NCI-H526 (cell line): ENCODE results near the gene BCORL1.

ENCODE experiments used
- DNase-seq, 2 experiments: peaks; one replicate each; lab custom pipeline; 2025; lab: John Stamatoyannopoulos, UW

BCORL1 gene, protein sequence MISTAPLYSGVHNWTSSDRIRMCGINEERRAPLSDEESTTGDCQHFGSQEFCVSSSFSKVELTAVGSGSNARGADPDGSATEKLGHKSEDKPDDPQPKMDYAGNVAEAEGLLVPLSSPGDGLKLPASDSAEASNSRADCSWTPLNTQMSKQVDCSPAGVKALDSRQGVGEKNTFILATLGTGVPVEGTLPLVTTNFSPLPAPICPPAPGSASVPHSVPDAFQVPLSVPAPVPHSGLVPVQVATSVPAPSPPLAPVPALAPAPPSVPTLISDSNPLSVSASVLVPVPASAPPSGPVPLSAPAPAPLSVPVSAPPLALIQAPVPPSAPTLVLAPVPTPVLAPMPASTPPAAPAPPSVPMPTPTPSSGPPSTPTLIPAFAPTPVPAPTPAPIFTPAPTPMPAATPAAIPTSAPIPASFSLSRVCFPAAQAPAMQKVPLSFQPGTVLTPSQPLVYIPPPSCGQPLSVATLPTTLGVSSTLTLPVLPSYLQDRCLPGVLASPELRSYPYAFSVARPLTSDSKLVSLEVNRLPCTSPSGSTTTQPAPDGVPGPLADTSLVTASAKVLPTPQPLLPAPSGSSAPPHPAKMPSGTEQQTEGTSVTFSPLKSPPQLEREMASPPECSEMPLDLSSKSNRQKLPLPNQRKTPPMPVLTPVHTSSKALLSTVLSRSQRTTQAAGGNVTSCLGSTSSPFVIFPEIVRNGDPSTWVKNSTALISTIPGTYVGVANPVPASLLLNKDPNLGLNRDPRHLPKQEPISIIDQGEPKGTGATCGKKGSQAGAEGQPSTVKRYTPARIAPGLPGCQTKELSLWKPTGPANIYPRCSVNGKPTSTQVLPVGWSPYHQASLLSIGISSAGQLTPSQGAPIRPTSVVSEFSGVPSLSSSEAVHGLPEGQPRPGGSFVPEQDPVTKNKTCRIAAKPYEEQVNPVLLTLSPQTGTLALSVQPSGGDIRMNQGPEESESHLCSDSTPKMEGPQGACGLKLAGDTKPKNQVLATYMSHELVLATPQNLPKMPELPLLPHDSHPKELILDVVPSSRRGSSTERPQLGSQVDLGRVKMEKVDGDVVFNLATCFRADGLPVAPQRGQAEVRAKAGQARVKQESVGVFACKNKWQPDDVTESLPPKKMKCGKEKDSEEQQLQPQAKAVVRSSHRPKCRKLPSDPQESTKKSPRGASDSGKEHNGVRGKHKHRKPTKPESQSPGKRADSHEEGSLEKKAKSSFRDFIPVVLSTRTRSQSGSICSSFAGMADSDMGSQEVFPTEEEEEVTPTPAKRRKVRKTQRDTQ (N-terminal part only)

DNA sequence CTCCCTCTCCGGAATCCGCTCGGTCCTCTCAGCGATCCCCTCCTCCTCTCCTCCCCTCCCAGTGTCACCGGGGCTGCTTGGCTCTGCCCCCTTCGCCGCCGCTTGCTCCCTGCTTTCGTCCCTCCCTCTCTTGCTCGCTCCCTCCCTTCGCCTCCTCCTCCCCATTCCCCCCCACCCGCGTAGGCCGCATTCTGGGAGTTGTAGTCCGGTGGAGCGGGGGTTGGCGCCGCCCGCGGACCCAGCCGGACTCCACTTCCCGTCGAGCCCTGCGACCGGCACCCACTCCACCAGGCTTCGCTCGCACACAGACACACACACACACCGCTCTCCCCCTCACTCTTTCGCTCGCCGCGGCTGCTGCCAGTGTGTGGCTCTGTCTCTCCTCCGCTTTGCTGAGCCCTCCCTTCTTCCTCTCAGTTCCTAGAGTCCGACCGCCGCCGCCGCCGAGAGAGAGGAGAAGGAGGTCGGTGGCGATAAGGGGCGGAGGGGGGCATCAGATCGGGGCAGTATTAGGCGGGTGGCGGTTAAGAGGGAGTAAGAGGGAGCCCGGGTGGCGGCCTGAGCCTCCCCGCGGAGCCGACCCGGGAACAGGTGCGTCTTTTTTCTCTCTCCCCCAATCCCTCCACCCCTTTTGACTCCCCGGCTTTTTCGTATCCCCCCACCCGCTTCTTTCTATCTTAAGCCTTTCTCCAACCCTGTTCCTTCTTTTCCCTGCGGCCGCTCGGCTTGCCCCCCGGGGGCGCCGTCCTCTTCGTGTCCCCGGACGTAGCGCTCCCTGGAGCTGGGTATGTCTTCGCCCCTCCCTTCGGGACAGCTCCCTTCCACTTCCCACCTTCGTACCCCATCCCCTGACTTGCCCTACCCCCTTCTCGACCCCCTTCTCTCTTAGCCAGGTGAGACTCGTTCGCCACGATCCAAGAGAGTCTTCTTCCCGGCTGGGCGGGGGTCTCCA, at the start of gene BCORL1:
Gene BCORL1 (plus strand): TSS at position 336 of the 952 bp plus-strand sequence. CDS start 22,597 bp downstream, outside the sequence.
- peak; percentile 89 to 95 for DNase-seq

DNA sequence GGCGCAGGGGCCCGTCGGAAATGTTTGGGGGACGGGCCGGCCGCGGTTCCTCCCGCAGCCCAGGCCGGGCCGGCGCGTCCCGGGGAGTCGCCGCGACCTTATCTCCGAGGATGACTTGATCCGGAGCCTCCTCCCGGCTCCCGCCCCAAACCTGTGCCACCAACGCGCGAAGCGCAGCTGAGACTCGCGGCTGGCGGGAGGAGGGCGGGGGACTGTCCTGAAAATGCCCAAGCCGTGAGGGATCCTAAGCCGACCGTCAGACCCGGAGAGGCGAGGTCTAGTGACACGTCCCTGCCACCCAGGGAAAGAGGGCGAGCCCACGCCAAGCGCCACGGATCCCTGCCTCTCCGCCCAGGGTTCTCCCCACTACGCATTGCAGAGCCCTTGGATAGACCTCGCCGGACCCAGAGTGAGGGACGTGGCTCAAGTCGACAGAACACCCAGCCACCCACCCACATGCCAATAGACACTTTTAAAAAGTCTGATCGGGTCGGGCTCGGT, 49.6 kb upstream of the BCORL1 start:
- DNase-seq = peak; percentile 2 to 25

GRCh38 chrX:129933700-129934099, 48.7 kb upstream of the BCORL1 start:
- no peak for DNase-seq

- no peak for DNase-seq
These were observed 48.0 kb upstream of the BCORL1 start for GRCh38 chrX:129934461-129934860.

- DNase-seq = no peak
These were observed 47.5 kb upstream of the BCORL1 start for GRCh38 chrX:129934952-129935351.

GRCh38 chrX:129938081-129938480, 44.4 kb upstream of the BCORL1 start:
- DNase-seq = no peak

- no peak for DNase-seq
These were observed 42.4 kb upstream of the BCORL1 start for GRCh38 chrX:129939986-129940385.

GRCh38 chrX:129940721-129941120, 41.7 kb upstream of the BCORL1 start:
- no peak for DNase-seq

- no peak for DNase-seq
These were observed 37.3 kb upstream of the BCORL1 start for GRCh38 chrX:129945131-129945530.

DNA sequence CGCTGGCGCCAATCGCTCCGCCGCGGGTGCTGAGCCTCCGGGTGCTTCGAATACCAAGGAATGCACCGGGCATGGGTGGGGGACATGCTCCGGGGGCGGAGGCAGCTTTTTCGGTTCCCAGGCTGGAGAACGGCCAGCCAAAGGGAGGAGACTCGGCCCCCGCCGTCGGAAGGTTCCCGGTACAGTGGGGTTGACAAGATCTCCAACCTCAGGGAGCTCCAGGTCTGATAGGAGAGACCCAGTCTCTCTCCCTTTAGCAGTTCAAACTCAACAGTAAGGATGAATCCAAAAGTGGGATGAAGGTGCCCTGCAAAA, 29.1 kb upstream of the BCORL1 start:
- DNase-seq = no peak

- DNase-seq = no peak
These were observed 28.6 kb upstream of the BCORL1 start for GRCh38 chrX:129953881-129954280.

DNA sequence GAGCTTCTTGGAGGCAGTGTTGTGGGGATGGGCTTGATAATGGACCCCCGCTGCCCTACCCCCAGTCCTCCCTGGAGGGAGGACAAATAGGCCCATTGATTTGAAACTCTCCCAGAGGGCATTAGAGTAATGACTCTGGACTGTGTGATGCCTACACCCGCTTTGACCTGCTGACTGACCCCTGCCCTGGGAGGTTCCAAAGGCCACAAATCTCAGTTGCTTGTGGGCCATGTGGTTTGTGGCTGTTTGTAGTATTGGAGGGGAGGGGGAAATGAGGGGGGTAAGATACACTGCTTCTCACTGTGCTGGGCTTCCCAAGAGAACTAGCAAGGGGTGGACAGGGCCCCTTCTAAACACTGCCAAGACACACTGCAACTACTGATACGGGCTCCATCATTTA, 27.6 kb upstream of the BCORL1 start:
- DNase-seq = no peak

DNA sequence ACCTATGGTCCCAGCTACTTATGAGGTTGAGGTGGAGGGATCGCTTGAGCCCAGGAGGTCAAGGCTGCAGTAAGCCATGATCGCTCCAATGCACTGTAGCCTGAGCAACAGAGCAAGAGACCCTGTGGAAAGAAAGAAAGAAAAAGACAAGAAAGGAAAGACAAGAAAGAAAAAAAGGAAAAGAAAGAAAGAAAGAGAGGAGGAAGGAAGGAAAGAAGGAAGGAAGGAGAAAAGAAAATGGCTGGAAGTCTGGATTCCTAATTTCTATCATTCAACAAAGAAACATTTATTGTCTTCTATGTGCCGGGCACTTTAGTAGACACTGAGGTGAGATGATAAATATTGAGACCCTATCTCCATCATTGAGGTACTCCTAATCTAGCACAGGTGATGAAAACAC, 26.8 kb upstream of the BCORL1 start:
- no peak for DNase-seq

DNA sequence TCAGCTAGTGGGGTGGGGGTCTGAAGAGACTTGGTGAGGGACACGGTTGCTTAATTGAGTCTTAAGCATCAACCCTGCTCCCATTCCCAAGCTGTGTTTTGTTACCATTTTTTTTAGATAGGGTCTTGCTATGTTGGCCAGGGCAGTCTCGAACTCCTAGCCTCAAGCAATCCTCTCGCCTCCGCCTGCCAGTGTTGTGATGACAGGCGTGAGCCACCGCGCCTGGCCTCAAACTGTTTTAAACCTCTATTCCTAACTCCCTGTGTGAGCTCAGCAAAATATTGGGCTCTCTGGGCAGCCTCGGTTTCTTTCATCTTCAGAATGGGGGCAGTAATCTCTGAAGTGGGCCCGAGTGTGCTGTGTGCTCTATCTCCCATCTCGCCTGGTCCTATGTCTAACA, 26.3 kb upstream of the BCORL1 start:
- no peak for DNase-seq

DNA sequence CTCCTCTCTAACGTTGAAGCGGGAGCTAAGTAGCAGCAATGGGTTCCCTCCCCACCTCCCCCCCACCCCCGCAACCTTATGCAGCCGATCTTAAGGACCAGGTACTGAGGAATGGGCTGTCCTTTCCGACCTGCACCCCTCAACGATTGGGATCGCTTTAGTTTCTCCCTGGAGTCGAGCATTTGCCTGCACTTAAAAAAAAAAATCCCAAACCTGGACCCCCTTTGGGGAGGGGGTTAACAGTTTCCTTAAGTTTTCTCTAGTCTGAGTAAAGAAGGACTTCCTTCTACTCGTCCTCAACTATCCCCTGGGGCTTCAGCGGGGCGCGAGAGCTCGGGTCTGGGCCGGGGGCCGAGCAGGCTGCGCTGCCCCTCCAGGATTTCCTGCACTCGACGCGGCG, 25.7 kb upstream of the BCORL1 start:
- DNase-seq = no peak

- peak; percentile 61 to 90 for DNase-seq
These were observed 25.0 kb upstream of the BCORL1 start for GRCh38 chrX:129957241-129958082.

DNA sequence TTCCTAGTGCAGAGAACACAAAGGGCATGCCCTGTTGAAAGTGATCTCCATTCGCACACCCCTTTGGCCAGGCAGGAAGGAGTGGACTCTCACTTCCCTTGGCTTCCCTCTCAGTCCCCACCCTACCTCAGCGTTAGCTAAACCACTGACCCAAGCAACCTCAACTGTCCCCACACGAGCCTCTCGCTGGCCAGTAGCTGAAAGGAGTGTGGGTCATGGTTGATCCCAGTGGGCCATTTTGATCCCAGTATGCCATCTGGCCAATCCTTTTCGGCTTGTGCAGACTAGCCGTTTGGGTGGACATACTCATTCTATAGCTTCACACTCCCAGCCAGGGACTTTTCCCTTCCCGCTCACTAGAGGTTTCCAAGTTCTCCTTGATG, 24.4 kb upstream of the BCORL1 start:
- DNase-seq = no peak

- no peak for DNase-seq
These were observed 23.5 kb upstream of the BCORL1 start for GRCh38 chrX:129958814-129959492.

GRCh38 chrX:129959493-129959832, 23.0 kb upstream of the BCORL1 start:
- DNase-seq = peak; percentile 24 to 50
